WTC11 (cell line): ENCODE results near the gene WARS2.

Source experiments
- ESRRA ChIP-seq: sonication (generic); formaldehyde crosslinking; IDR thresholded peaks from 2 replicates; pipeline ENCODE4 v1.8.1; 2022; ENCODE audit warnings: mild to moderate bottlenecking, missing genetic modification reagents, borderline replicate concordance
- ETV6 ChIP-seq: sonication (generic); formaldehyde crosslinking; IDR thresholded peaks from 2 replicates; pipeline ENCODE4 v1.8.1; 2022; ENCODE audit warnings: mild to moderate bottlenecking, missing genetic modification reagents
- NFE2L1 ChIP-seq: sonication (generic); formaldehyde crosslinking; IDR thresholded peaks from 2 replicates; pipeline ENCODE4 v1.8.1; 2023; ENCODE audit warnings: missing genetic modification reagents
- NR2C2 ChIP-seq: sonication (generic); formaldehyde crosslinking; IDR thresholded peaks from 2 replicates; pipeline ENCODE4 v1.8.0; 2022; ENCODE audit warnings: mild to moderate bottlenecking, missing genetic modification reagents
- TCF7 ChIP-seq: sonication (generic); formaldehyde crosslinking; IDR thresholded peaks from 2 replicates; pipeline ENCODE4 v1.8.0; 2022; ENCODE audit warnings: mild to moderate bottlenecking, low read depth, missing genetic modification reagents, moderate library complexity
- ZNF263 ChIP-seq: sonication (generic); formaldehyde crosslinking; IDR thresholded peaks from 2 replicates; pipeline ENCODE4 v1.8.1; 2022; ENCODE audit warnings: low read depth, mild to moderate bottlenecking, moderate library complexity, missing genetic modification reagents
- ZSCAN18 ChIP-seq: fragments of 250-450 bp; sonication (Bioruptor Pico); IDR thresholded peaks from 2 replicates; pipeline ENCODE4 v2.1.2; 2022; ENCODE audit warnings: mild to moderate bottlenecking, moderate library complexity
- TF ChIP-seq, protein P1 (sequence below): sonication (generic); formaldehyde crosslinking; IDR thresholded peaks from 2 replicates; pipeline ENCODE4 v1.8.0; 2022; ENCODE audit warnings: mild to moderate bottlenecking, missing genetic modification reagents
- TF ChIP-seq, protein P2 (sequence below): fragments of 200-600 bp; IDR thresholded peaks from 2 replicates; pipeline ENCODE4 v1.8.0; 2022; ENCODE audit warnings: antibody characterized with exemption
- TF ChIP-seq, protein P3 (sequence below): sonication (generic); formaldehyde crosslinking; conservative IDR thresholded peaks from 2 replicates; pipeline ENCODE4 v1.8.1; 2022; ENCODE audit warnings: mild to moderate bottlenecking, missing genetic modification reagents

GRCh38 chr1:119187416-119187815 is 47.0 kb upstream of the WARS2 start:
- TF ChIP-seq ETV6 (no peak), ZNF263 (CRISPR knock-in tag) (no peak), ESRRA (CRISPR knock-in tag) (no peak), NFE2L1 (no peak), NR2C2 (CRISPR knock-in tag) (no peak), ZSCAN18 (no peak), TCF7 (CRISPR knock-in tag) (no peak)
- TF ChIP-seq, protein P1, sequence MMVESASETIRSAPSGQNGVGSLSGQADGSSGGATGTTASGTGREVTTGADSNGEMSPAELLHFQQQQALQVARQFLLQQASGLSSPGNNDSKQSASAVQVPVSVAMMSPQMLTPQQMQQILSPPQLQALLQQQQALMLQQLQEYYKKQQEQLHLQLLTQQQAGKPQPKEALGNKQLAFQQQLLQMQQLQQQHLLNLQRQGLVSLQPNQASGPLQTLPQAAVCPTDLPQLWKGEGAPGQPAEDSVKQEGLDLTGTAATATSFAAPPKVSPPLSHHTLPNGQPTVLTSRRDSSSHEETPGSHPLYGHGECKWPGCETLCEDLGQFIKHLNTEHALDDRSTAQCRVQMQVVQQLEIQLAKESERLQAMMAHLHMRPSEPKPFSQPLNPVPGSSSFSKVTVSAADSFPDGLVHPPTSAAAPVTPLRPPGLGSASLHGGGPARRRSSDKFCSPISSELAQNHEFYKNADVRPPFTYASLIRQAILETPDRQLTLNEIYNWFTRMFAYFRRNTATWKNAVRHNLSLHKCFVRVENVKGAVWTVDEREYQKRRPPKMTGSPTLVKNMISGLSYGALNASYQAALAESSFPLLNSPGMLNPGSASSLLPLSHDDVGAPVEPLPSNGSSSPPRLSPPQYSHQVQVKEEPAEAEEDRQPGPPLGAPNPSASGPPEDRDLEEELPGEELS (CRISPR knock-in tag): no peak
- TF ChIP-seq, protein P2, sequence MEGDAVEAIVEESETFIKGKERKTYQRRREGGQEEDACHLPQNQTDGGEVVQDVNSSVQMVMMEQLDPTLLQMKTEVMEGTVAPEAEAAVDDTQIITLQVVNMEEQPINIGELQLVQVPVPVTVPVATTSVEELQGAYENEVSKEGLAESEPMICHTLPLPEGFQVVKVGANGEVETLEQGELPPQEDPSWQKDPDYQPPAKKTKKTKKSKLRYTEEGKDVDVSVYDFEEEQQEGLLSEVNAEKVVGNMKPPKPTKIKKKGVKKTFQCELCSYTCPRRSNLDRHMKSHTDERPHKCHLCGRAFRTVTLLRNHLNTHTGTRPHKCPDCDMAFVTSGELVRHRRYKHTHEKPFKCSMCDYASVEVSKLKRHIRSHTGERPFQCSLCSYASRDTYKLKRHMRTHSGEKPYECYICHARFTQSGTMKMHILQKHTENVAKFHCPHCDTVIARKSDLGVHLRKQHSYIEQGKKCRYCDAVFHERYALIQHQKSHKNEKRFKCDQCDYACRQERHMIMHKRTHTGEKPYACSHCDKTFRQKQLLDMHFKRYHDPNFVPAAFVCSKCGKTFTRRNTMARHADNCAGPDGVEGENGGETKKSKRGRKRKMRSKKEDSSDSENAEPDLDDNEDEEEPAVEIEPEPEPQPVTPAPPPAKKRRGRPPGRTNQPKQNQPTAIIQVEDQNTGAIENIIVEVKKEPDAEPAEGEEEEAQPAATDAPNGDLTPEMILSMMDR: no peak
- TF ChIP-seq, protein P3, sequence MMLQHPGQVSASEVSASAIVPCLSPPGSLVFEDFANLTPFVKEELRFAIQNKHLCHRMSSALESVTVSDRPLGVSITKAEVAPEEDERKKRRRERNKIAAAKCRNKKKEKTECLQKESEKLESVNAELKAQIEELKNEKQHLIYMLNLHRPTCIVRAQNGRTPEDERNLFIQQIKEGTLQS (CRISPR knock-in tag): no peak
